Nephron (organoid): ENCODE data around the gene PTPRF.

Source experiments
- H3K27ac Mint-ChIP-seq, 3 experiments: 2 replicates each; pipeline ENCODE4 v1.8.0; 2020; ENCODE audit warnings: mixed read lengths in 3 of 3, mild to moderate bottlenecking in 2 of 3, moderate library complexity in 1 of 3
- H3K27me3 Mint-ChIP-seq: 2 replicates; pipeline ENCODE4 v1.8.0; 2021; ENCODE audit warnings: low read depth, mild to moderate bottlenecking, moderate library complexity, mixed read lengths
- H3K36me3 Mint-ChIP-seq: 2 replicates; pipeline ENCODE4 v1.8.0; 2020; ENCODE audit warnings: low read depth, mixed read lengths
- H3K4me1 Mint-ChIP-seq: 2 replicates; pipeline ENCODE4 v1.8.0; 2020; ENCODE audit warnings: mixed read lengths
- H3K4me3 Mint-ChIP-seq, 3 experiments: 2 replicates each; pipeline ENCODE4 v1.8.0; 2020; ENCODE audit warnings: mild to moderate bottlenecking in 3 of 3, mixed read lengths in 3 of 3, moderate library complexity in 2 of 3
- H3K9me3 Mint-ChIP-seq: 2 replicates; pipeline ENCODE4 v1.8.0; 2020; ENCODE audit warnings: mixed read lengths
- TF ChIP-seq, protein P1 (sequence below), 3 experiments: fragments of 200-600 bp; sonication (generic); IDR thresholded peaks; one replicate each; pipeline ENCODE4 v1.5.0; 2021; ENCODE audit warnings: antibody characterized with exemption in 3 of 3; ENCODE audit not compliant: unreplicated experiment in 3 of 3

The PTPRF gene

DNA sequence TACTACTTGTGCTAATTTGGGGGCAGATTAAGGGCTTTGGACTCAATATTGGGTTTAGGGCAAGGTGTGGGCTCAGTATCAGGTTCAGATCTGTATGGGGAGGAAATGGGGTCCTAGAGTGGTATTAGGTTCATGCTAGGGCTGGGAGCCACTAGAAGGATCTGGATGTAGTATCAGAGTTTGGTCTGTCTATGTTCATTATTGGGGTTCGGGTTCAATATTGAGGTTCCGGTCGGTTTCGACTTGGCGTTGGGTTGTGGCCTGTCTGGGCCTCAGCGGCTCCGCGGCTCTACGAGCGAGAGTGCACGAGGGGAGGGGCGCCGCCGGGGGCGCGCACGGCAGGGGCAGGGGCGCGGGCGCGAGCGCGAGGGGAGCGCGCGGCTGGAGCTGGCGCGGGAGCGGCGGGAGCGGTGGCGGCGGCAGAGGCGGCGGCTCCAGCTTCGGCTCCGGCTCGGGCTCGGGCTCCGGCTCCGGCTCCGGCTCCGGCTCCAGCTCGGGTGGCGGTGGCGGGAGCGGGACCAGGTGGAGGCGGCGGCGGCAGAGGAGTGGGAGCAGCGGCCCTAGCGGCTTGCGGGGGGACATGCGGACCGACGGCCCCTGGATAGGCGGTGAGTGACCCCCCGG is at the start of gene PTPRF:
TSS of gene PTPRF (plus strand) at position 401 of the 624 bp plus-strand sequence. CDS start 14,193 bp downstream, outside the sequence.
- peaks cover 33% of the 10 kb centered on the region for H3K4me1 Mint-ChIP-seq
- H3K27me3 Mint-ChIP-seq = peaks cover 11% of the 10 kb centered on the region
- TF ChIP-seq, protein P1, sequence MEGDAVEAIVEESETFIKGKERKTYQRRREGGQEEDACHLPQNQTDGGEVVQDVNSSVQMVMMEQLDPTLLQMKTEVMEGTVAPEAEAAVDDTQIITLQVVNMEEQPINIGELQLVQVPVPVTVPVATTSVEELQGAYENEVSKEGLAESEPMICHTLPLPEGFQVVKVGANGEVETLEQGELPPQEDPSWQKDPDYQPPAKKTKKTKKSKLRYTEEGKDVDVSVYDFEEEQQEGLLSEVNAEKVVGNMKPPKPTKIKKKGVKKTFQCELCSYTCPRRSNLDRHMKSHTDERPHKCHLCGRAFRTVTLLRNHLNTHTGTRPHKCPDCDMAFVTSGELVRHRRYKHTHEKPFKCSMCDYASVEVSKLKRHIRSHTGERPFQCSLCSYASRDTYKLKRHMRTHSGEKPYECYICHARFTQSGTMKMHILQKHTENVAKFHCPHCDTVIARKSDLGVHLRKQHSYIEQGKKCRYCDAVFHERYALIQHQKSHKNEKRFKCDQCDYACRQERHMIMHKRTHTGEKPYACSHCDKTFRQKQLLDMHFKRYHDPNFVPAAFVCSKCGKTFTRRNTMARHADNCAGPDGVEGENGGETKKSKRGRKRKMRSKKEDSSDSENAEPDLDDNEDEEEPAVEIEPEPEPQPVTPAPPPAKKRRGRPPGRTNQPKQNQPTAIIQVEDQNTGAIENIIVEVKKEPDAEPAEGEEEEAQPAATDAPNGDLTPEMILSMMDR (IDR thresholded peaks at IDR 0.05; ENCODE audit: unreplicated experiment in 3 of 3) = peak in 1 of 3 experiments; percentile 7
- peak within 1 kb of the TSS; percentile 97 to 99 (median 98) for H3K4me3 Mint-ChIP-seq
- no peaks in the 10 kb centered on the region for H3K36me3 Mint-ChIP-seq
- peak within 1 kb of the TSS; percentile 70 to 97 (median 95) for H3K27ac Mint-ChIP-seq
- no peaks in the 10 kb centered on the region for H3K9me3 Mint-ChIP-seq

DNA sequence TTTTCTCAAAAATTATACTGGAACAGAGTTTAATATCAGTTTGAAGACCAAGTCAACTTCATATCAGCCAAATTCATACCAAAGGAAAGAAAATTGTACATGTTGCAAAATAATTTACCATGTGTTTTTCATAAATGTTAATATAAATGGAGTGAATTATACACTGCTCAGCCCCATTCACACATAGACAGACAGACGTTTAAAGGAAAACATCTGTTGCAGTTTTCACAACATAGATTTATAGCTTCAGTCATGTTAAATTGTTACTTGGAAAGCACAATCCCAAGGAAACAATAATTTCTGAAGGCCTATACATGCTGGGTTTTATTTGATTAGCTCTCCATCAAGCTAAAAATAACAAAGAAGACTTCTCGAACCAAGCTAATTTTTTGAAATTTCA is 49.2 kb upstream of the PTPRF start:
- no peaks in the 10 kb centered on the region for H3K27me3 Mint-ChIP-seq
- peaks cover 11% of the 10 kb centered on the region for H3K4me1 Mint-ChIP-seq
- H3K9me3 Mint-ChIP-seq = peaks cover 17% of the 10 kb centered on the region
- TF ChIP-seq, protein P1 (IDR thresholded peaks at IDR 0.05; ENCODE audit: unreplicated experiment in 3 of 3) = no peak
- H3K27ac Mint-ChIP-seq = peak overlapping the region in 2 of 3 experiments; percentile 51 to 64
- no peaks in the 10 kb centered on the region for H3K36me3 Mint-ChIP-seq
- no peak overlapping the region for H3K4me3 Mint-ChIP-seq

DNA sequence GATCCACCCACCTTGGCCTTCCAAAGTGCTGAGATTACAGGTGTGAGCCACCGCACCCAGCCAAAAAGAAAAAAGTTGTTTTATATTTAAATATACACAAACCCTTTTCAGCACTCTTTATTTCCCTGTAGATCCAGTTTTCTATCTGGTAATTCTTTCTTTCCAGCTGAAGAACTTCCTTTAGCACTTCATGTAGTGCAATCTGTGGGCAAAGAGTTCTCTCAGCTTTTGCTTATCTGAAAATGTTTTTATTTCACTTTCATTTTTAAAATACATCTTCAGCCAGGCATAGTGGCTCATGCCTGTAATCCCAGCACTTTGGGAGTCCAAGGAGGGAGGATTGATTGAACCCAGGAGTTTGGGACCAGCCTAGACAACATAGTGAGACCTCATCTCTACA is 48.5 kb upstream of the PTPRF start:
- Mint-ChIP-seq H3K4me1 (peaks cover 11% of the 10 kb centered on the region), H3K9me3 (peaks cover 20% of the 10 kb centered on the region), H3K4me3 (no peak overlapping the region), H3K36me3 (no peaks in the 10 kb centered on the region), H3K27me3 (no peaks in the 10 kb centered on the region), H3K27ac (no peak overlapping the region)
- TF ChIP-seq, protein P1 (IDR thresholded peaks at IDR 0.05; ENCODE audit: unreplicated experiment in 3 of 3) = no peak

DNA sequence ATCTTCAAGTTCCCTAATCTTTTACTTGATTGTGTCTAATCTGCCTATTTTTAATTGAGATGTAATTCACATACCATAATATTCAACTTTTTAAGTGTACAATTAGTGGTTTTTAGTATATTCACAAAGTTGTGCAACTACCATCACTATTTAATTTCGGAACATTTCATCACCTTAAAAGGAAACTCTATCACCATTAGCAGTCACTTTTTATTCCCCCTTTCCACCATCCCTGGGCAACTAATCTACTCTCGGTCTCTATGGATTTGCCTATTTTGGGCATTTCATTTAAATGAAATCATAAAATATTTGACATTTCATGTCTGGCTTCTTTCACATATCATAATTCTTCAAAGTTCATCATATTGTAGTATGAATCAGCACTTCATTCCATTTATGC is 46.3 kb upstream of the PTPRF start:
- no peak overlapping the region for H3K4me3 Mint-ChIP-seq
- H3K9me3 Mint-ChIP-seq = peaks cover 31% of the 10 kb centered on the region
- TF ChIP-seq, protein P1 (IDR thresholded peaks at IDR 0.05; ENCODE audit: unreplicated experiment in 3 of 3) = no peak
- H3K4me1 Mint-ChIP-seq = peaks cover 11% of the 10 kb centered on the region
- no peaks in the 10 kb centered on the region for H3K27me3 Mint-ChIP-seq
- no peaks in the 10 kb centered on the region for H3K36me3 Mint-ChIP-seq
- H3K27ac Mint-ChIP-seq = no peak overlapping the region

DNA sequence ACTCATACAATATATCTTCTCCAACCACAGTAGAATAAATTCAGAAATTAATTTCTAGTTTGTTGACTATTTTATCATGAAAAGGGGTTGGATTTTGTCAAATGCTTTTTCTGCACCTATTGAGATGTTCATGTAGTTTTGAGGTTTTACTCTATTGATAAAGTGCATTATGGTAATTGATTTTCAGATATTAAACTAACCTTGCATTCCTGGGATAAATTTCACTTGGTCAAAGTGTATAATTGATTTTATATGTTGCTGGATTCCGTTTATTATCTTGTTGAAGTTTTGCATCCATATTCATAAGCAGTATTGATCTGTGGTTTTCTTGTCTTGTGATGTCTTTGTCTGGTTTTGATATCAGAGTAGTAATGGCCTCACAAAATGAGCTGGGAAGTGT is 42.5 kb upstream of the PTPRF start:
- H3K27ac Mint-ChIP-seq = no peak overlapping the region
- H3K27me3 Mint-ChIP-seq = no peaks in the 10 kb centered on the region
- no peak overlapping the region for H3K4me3 Mint-ChIP-seq
- TF ChIP-seq, protein P1 (IDR thresholded peaks at IDR 0.05; ENCODE audit: unreplicated experiment in 3 of 3) = no peak
- peaks cover 45% of the 10 kb centered on the region for H3K9me3 Mint-ChIP-seq
- H3K36me3 Mint-ChIP-seq = no peaks in the 10 kb centered on the region
- peaks cover 4% of the 10 kb centered on the region for H3K4me1 Mint-ChIP-seq

DNA sequence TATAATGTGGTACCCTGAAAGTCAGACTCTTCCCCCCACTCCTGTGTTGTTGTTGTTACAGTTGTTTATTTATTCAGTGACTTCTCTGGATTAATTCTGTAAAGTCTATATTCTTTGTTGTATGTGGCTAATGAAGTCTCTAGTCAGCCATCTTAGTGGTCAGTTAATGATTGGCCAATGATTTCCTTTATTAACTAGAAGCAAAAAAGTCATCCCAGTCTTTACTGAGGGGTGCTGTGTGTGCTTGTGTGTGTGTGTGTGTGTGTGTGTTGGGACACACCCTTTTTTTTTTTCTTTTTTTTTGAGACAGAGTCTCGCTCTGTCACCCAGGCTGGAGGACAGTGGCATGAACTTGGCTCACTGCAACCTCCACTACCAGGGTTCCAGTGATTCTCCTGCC is 39.6 kb upstream of the PTPRF start:
- Mint-ChIP-seq H3K9me3 (peaks cover 41% of the 10 kb centered on the region), H3K27ac (no peak overlapping the region), H3K27me3 (peaks cover 4% of the 10 kb centered on the region), H3K4me3 (no peak overlapping the region), H3K4me1 (peaks cover 14% of the 10 kb centered on the region), H3K36me3 (no peaks in the 10 kb centered on the region)
- TF ChIP-seq, protein P1 (IDR thresholded peaks at IDR 0.05; ENCODE audit: unreplicated experiment in 3 of 3) = no peak
